CMK (cell line): ENCODE measurements around the gene TEC.

ENCODE experiments used
- DNase-seq: peaks from one replicate; pipeline ENCODE4 v3.0.0-alpha.2; 2010; ENCODE audit warnings: low read depth

Gene TEC

DNA sequence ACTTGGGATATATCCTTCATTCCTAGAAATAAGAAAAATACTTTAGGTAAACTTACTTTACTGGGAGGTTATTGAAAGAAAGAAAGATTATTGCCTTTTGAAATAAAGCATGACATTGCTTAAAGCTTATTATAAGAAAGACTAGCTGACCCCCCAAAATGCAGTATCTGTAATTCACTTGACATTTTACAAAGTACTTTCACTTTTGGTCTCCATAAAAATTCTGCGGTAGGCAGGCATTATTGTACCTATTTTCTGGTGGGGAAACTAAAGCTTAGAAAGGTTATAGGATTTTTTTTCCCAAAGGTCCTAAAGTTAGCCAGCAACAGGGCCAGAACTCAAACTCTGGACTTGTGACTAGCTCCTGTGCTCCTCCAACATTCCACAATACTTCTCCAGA, 105.9 kb downstream of the TEC start:
- DNase-seq = no peak

DNA sequence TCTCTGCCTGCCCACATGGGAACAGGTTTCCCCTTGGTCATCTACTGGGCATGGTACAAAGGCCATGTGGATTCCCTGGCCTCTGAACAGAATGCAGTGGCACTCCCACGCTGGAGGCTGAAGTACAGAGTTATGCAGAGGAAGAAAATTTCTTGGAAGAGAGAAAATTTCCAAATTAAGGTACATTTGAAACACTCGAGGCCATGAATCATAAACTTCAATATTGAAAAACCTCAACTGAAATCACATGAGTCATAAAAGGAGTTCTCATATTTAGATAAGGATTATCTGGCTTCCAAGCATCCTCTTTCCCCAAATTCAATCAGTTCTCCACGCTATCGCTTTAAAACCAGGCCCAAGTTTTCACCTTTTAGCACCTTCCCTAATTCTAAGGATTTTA, 107.5 kb downstream of the TEC start:
- no peak for DNase-seq

DNA sequence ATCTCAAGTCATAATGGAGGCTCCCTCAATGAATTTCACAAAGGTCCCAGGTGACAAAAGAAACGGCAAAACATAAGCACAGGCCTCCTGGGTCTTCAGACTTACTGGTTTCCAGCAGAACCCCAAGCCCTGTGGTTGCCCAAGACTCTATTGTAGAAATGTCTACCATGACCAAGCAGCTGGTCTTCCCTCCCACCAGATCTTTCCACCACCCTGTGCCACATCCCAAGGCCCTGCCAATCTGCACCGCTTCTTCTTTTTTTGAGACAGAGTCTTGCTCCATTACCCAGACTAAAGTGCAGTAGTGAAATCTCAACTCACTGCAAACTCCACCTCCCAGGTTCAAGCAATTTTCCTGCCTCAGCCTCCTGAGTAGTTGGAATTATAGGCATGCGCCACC, 112.4 kb downstream of the TEC start:
- no peak for DNase-seq

DNA sequence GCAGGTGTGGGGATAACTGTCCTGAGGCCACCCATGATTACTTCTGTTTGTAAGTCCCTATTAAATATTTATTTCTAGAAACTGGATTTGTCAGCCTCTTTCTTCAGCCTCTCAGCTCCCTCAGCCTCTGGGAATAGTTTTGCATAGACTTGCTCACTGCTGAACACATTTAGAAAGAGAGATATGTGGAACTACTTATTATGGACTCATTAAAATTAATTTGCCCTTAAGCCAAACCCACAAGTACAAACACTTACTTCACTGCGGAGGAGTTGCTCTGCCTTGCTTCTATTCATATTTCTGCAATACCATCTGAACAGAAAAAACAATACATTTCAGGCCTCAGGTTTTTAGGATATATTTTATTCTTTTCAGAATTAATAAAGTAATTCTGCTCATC, 113.2 kb downstream of the TEC start:
- no peak for DNase-seq

DNA sequence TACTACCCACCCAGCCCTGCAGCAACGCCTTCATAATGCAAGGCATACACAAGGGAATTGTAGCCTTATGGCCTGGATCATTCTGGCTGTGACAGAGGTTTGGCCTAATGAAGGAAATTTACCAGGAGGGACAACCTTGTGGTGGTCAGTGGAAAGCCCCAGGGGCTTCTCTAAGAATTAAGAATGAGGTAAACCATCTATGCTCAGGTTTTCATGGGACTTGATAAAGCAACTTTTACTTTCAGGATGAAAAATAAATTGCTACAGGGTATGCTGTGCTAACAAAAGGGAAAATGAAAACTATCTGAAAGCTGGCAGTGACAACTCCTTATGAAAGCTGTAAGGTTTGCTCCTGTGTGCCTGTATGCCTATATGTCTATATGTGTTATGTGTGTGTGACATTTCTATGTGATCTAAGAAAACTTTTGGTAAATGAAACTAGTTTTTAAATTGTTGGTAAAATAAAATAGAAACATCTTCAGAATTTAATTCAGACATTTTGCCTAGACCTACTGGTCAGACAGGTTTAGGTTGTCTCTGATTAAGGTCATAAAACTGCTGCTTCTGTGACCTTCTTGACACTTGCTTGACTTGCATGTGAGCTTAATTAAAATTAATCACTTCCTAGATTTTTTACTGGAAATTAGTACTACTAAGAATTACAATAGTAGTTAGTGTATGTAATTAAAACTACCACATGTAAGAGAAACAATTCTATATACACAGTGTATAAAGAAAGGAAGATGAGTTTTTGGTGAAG, 115.7 kb downstream of the TEC start:
- DNase-seq = no peak

DNA sequence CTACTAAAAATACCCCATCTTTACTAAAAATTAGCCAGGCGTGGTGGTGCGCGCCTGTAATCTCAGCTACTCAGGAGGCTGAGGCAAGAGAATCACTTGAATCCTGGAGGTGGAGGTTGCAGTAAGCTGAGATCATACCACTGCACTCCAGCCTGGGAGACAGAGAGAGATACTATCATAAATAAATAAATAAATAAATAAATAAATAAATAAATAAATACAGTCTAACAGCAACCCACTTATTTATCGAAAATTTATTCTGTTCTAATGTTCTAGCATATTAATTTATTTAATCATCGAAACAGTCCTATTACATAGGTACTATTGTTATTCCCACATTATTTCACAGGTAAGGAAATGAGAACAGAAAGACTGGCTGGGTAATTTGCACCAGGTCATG, 117.4 kb downstream of the TEC start:
- DNase-seq = no peak

DNA sequence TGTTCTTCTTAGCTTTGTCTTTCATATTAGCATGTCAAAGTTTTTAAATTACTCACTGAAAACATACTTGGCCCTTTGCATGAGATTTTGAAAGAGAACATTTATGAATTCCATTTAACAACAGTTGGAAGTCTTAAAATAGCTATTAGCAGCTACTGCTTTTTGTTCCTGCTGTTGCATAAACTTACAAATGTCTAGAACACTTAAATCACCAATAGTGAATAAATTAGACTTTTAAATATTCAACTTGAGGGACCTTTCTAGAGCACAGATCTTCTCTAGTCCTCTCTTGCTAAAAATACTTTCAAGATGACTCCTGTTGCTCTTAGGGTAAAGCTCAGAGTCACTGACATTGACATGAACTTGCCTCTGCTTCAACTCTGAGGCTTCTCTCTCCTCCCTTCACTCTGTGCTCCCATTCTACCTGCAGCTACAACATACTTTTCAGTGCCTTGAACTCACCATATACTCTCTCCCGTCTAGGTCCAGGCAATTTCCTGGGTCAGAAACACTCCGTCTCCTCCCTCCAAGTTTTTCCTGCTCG, 119.7 kb downstream of the TEC start:
- DNase-seq = no peak

DNA sequence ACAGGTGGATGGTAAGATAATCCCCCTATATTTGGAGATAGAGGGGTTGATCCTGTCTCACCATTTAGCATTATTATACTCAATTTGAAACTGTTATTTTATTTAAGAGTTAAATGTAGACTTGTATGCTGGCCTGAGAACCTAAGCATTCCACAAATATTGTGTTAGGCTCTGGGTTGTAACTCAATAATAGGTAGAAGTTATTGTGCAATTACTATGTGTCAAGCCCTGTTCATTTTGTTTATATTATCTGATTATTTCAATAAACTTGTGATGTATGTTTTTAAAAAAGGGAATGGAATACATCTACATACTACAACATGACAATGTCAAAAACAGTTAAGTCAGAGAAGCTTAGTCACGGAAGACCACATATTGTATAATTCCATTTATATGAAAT, 122.0 kb downstream of the TEC start:
- no peak for DNase-seq

DNA sequence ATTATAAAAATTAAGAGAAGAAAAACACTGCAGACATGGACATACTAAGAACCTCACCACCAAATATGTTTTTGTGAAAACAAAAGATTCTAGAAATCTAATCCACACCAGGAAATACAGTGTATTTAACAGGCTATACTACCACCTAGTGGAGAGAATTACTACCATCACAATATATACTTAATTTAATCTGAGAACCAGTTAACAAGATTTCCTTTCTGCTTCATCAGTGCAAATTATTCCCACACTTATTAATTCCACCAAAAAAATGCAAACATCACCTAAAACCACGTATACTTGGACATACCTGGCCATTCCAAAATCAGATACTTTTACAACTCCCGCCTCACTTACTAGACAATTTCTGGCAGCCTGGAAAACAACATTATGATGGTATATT, 128.6 kb downstream of the TEC start:
- DNase-seq = no peak

DNA sequence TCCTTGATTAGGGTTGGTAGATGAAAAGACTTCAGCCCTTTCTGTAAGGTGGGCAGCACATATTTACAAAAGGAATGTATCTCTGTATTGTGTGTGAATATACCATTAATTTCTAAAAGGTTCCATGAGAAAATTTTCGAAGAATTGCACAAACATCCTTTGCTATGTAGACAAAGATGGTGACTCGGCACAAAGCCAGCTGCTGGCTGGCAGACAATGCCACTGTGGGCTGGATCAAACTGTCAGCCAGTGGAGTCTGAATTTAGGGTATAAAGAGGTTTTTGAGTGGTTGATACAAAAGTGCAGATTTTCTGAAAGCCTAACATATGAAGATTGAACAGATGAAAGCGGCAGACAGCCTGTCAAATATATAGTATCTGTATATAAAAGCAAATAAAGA, 129.9 kb downstream of the TEC start:
- DNase-seq = no peak

DNA sequence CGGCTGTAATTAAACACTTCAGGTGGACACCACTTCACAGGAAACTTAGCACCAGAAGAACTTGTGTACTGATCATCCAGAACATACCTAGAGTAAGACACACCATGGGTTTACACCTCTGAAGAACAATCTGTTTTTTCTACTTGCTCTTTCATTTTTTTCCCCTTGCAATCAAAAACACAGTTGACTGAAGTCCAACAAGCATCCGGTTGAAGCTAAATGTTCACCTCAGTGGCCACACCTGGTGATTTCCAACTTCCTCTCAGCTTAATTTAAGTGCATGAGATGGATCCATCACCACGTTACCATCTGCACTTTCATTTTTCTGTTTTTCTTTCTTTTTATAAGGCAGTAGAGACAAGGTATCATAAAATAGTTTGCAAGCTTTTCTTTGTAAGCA, 130.7 kb downstream of the TEC start:
- no peak for DNase-seq

DNA sequence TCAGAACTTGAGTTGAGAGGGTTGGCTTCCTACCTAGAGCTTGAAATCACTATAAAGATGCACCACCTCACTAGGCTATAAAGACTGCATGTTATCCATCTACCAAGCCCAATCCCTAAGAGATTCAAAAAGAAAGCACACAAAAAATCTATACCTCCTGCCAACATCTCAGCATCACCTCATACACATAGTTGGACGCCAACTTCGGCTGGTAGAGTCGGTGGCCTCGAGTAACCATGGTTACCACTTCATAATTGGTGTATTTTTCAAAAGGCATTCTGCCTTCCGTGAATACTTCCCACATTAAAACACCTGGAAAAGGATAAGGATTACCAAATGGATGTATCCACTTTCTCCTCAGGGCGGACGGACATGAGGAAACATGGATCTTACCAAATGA, 131.1 kb downstream of the TEC start:
- no peak for DNase-seq

DNA sequence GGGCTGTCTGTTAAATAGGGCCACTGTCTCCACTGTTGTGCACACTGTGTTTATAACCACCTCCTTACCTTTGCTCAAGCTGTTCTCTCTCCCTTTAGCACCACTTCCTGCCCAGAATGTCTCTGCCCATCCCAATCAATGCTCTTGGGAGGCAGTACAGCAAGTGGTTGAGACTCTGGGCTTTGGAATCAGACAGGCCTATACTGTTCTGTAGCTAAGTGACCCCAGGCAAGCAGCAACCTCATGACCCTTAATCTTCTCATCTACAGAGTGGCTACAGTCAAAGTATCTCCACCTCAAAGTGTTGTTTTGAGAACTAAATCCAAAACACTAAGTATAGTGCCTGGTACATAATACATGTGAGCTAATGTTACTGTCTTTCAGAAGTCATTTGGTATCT, 131.8 kb downstream of the TEC start:
- no peak for DNase-seq

DNA sequence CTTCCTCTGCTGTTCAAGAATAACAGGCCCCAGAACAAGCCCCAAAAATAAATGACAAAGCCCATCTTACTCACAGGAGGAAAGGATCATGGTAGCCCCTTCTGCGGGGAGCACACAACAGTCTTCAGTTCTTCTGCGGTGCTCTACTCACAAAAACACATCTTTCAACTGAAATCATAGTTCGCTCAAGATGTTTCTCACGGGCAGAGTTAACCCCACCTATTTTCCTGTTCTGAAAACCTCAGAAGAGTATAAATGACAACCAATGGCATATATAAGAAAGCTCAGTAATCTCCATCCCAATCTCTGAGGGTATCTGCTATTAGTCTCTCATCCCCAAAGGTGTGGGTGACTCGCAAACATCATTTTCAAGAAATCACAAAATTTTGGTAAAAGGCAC, 135.6 kb downstream of the TEC start, which contains the start of gene TXK:
TXK (minus strand) TSS at position 170 of the 400 bp plus-strand sequence; CDS start at position 90, 80 bp downstream.
- no peak for DNase-seq

DNA sequence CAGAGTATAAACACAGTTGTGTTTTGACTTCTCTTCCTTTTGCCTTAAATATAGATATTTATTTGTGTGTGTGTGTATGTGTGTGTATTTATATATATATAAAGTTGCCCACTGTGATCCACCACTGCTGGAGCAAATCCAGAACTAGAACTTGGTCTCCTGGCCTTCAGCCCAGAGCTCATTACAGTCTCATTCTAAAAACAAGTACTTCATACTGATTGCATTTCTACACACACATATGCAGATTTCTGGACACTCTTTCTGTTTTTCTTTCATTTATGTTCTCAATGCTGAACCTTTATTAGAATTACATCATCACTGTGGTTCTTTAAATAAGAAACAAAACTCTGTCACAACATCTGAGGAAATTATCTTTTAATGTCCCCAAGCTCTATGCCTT, 136.0 kb downstream of the TEC start:
- DNase-seq = no peak

DNA sequence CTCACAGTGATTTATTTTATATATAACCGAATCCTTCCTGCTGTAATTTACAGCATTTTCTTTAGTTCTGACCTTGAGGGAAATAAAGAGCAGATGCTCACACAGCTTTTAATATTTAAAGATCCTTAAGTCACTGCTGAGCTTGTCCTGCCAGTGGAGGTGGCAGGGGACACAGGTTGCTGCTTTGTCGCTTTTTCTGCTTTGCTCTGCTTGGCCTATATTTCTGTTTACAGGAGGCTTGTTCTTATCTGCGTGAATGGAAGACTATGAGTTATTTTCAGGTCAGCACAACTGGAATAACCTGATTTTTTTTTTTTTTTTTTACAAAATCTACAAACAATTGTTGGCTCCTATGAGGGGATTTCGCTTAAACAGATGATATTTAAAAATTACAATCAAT, 137.9 kb downstream of the TEC start:
- no peak for DNase-seq

DNA sequence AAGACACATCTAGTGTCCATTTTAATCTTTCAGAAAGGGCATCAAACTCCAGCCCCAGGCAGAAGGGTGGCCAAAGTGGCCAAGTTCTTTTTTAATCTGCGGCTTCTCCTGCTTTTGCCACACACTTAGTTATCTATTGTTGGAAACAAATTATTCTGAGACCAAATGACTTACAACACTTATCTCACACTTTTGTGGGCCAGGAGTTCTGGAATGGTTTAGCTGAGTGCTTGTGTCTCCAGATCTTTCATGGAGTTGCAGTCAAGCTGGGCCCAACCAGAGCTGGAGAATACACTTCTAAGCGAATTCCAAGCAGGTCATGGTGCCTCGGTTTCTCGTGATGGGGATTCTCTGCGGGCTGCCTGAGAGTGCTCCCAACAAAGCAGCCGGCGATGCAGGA, 139.5 kb downstream of the TEC start:
- DNase-seq = no peak

DNA sequence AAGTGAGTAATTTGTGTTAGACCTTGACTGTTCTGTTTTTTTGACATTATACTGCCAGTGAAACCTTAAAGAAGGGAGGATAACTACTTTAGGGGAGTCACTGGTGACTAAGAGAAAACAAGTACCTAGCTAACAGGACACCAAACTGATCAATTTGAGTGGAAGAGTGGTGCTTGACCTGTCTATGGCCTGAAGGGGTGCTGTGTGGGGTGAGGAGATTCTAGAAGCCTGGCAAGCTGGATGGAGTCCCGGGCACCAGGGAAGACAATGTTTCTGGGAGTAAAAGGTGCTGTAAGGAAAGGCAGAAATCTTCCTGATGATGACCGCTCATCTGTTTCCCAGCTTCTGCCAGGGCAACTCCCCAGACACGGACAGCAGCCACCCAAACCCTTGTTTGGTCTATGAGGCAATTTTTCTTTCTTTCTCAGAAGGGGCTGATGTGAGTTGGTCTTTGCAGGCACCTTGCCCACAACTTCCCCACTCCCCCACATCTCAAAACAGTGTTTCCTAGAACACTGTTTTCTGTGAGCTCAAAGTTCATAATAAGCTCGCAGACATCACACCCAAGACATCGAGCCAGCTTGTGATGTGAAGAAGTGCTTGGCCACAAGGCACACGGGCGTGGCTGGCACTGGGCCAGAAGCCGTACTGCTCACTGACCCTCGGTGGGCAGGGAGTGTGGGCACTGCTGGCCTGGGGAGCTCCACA, 140.2 kb downstream of the TEC start:
- DNase-seq = no peak

DNA sequence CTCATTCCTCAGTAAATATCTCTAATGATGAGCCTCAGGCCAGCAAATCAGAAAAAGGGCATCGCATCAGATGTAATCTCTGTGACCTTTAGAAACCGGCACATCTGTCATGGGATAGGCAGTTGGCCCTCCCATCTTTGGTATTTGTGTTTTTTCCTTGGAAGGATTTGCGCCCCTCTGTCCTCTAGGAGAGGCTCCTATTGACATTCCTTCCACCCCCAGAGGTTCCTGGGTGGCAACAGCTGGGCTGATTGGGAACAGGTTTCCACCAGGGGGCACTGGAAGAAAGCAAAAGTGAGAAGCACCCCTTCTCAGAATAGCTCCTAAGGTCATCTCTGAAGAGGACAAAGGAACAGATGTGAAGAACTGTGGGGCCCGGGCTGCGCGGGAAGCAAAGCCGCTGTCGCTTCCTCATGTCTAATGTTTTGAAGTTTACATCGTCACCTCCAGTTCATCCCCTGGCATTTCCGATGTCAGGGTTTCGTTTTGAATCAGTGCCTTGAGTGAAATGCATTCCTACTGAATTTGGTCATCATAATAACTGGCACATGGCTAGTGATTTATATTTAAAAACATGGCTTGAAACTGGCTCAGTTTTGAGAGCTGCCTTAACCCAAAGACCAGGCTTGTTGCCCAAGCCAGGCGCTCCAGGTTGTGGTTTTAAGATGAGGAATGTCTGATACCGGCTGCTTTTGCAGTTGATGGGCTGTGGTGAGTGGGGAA, 141.8 kb downstream of the TEC start:
- no peak for DNase-seq

DNA sequence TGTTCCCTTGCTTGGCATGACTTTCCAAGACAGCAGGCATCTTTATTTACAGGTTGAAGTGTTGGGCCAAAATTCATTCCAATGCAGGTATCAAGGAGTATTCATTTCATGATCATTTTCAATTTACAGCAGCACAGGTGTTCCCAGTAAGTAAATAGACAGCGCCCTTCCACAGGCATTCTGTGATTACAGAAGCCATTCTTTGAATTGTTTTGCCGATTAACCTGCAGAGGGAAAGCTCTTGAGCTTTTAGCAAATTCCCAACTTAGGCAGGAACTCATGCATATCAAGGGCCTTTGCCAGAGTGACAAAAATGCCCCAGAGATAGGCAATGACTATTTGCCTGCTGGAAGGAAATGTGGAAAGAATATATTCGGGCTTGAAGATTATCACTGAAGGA, 142.4 kb downstream of the TEC start:
- no peak for DNase-seq

DNA sequence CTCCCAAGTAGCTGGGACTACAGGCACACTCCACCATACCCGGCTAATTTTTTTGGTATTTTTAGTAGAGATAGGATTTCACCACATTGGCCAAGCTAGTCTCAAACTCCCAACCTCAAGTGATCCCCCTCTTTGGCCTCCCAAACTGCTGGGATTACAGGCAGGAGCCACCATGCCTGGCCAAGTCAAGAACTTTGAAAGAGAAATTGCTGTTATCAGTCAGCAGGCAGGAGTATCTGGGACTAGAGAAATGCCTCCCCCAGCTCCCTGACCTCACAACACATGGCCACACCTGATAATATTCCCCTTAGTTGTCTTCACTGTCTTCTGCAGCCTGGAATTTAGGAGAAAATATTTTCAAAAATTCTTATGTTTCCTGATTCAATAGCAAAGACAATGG, 143.0 kb downstream of the TEC start:
- DNase-seq = no peak

DNA sequence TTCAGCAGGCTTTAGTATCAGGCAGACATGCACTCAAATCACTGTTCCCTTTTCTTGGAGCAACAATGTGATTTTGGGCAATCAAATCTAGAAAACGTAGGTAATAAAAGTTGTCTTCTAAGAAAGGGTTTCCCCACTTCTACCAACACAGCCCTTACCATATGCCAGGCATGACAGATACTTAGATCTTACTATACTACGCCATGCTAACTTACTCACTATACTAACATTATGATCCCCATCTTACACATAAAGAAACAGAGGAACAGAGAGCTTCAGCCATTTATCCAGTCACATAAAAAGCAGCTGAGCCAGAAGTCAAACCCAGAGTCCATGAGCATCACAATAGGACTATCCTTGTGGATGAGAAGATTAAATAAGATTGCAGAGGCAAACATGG, 144.8 kb downstream of the TEC start:
- DNase-seq = no peak

DNA sequence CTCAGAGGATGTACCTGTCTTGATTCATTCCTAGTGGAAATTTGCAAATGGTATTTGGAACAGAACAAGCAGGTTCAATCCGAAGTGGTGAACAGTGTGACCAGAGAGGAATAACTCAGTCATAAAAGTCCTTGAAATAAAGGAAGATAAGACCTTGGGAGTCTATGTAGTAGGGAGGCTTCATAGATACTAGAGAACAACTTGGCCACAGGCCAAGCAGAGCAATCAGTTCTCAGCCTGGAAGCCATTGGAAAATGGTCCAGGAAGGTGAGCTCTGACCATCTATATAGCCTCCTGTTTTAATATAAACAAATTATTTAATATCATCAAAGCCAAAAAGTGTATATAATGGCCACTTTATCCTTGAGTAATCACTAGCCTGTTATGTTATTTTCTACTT, 146.9 kb downstream of the TEC start:
- DNase-seq = no peak
